AG10803 (cell line): ENCODE data around the gene ITGAV.

Experiments used
- DNase-seq: peaks from one replicate; pipeline ENCODE4 v3.0.0; 2010; ENCODE audit warnings: low read depth
- H3K4me3 ChIP-seq: 2 replicates; pipeline ENCODE4 v1.5.1; 2011; ENCODE audit warnings: mild to moderate bottlenecking, low read length, control low read depth
- TF ChIP-seq, protein P1 (sequence below): conservative IDR thresholded peaks from 2 replicates; pipeline ENCODE4 v1.5.1; 2011; ENCODE audit warnings: mild to moderate bottlenecking, low read length, control low read depth, inconsistent platforms

Gene ITGAV

DNA sequence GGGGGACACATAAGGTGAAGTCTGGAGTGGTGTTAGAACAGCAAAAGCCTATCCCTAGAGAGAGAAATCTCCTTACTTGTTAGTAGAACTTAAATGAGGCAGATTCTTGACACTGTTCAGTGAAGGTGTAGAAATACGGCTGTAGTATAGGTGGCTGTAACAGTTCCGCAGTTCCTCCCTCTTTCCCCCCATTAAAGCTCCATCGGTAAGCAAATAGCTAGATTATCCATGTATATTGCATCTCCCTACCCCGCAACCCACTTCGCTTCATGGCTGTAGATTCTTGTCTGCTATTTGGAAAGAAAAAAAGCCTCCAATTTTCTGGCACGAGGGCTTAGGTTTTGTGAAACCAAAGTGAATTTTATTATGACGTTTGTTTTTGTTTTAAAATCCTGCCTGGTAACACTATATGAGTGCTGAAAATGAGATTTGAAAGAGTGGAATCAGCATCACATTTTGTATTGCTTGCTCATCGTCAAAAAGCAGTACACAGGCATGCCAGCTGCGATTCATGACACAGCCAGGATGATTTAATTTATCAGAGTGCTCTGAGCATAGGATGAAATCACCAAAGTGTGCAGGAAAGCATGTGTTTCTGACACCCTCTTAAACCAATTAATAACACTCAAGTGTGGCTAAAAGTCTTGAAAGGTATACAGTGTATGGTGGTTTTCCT, 105.4 kb downstream of the ITGAV start:
- TF ChIP-seq, protein P1, sequence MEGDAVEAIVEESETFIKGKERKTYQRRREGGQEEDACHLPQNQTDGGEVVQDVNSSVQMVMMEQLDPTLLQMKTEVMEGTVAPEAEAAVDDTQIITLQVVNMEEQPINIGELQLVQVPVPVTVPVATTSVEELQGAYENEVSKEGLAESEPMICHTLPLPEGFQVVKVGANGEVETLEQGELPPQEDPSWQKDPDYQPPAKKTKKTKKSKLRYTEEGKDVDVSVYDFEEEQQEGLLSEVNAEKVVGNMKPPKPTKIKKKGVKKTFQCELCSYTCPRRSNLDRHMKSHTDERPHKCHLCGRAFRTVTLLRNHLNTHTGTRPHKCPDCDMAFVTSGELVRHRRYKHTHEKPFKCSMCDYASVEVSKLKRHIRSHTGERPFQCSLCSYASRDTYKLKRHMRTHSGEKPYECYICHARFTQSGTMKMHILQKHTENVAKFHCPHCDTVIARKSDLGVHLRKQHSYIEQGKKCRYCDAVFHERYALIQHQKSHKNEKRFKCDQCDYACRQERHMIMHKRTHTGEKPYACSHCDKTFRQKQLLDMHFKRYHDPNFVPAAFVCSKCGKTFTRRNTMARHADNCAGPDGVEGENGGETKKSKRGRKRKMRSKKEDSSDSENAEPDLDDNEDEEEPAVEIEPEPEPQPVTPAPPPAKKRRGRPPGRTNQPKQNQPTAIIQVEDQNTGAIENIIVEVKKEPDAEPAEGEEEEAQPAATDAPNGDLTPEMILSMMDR, result no peak
- peak overlapping the region; percentile 81 for H3K4me3 ChIP-seq
- DNase-seq, result peak; percentile 69

DNA sequence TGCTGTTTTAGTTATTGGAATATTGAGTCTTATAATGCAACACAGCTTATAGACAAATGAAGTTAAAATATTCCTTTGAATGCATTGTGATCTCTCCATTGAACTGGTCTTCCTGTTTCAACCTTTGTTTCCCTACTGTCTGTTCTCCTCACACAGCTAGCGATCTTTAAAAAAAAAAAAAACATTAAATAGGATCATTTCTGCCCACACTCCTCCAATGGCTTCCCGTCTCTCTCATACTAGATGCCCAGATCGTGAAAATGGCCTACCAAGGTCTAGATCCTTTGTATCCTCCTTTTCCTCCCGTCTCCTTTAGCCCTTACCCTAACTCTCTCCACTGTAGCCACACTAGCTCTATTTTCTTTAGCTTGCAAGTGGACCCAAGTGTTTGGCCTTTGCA, 106.4 kb downstream of the ITGAV start:
- no peak for DNase-seq
- TF ChIP-seq, protein P1, result no peak
- H3K4me3 ChIP-seq, result no peak overlapping the region

DNA sequence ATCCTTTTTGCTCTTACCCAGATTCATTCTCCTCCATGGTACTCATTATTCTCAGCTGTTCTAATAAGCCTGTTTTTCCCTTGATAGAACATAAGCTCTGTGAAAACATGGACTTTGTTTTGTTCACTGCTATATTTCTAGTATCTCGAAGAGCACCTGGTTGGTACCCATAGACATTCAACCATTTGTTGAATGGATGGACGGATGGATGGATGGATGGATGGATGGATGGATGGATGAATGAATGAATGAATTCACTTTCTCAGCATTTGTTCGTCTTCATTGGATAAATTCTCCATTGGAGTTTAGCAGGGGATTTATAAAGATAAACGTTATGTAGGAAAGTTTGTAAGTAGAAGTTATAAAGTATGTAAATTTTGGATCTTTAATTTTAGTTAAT, 106.9 kb downstream of the ITGAV start:
- TF ChIP-seq, protein P1, result no peak
- DNase-seq, result no peak
- H3K4me3 ChIP-seq, result no peak overlapping the region

DNA sequence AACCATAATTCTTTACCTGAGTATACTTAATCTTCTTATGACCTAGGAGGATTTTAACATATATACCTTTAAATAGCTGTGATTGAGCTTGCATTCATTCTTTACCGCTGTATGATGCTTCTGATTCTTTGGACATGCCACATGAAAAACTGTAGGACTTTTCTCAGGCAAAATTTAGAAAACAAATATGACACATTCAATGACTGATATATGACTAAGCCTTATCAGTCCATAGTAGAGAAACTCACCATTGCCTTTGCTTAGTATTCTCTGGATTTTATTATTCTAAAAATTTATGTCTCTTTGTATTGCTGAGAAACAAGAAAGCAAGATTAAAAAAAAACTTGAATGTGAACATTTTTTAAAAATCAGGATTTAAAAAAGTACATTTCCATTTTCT, 107.7 kb downstream of the ITGAV start:
- DNase-seq, result no peak
- TF ChIP-seq, protein P1, result no peak
- no peak overlapping the region for H3K4me3 ChIP-seq

DNA sequence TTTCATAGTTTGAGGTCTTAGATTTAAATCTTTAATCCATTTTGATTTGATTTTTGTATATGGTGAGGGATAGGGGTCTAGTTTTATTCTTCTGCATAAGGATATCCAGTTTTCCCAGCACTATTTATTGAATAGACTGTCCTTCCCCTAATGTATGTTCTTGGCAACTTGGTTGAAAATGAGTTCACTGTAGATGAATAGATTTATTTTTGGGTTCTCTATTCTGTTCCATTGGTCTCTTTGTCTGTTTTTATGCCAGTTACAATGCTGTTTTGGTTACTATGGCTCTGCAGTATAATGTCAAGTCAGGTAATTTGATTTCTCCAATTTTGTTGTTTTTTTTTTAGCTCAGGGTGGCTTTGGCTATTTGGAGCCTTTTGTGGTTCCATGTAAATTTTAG, 109.9 kb downstream of the ITGAV start:
- TF ChIP-seq, protein P1, result no peak
- no peak for DNase-seq
- H3K4me3 ChIP-seq, result no peak overlapping the region

DNA sequence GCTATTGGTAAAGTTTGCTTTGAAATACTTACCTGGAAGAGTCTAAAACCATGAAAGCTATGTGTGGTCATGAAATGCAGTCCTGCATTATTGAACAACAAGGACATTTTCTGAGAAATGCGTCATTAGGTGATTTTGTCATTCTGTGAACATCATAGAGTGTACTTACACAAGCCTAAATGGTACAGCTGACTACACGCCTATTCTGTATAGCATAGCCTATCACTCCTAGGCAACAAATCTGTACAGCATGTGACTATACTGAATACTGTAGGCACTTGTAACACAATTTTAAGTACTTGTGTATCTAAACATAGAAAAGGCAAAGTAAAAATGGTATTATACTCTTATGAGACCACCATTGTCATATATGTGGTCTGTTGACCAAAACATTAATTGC, 112.2 kb downstream of the ITGAV start:
- H3K4me3 ChIP-seq, result no peak overlapping the region
- DNase-seq, result no peak
- TF ChIP-seq, protein P1, result no peak

DNA sequence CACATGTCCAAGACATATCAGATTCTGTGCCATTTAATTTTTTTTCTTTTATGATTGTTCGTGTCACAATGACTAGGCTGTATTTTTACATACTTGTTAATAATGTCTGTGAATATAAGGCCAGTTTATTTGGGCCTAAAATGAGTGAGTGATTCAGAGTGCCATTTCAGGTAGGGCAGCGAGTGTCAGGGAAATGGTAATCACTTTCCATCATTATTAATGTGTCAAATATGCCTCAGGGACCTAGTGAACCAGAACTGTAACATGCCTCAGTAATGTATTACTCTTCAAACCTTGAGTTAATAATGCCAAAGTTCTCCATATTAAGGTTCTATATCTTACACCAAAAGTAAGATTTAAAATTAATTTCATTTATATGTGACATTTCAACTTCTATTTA, 112.6 kb downstream of the ITGAV start:
- DNase-seq, result no peak
- TF ChIP-seq, protein P1, result no peak
- no peak overlapping the region for H3K4me3 ChIP-seq
